SU-DHL-6 (cell line): Measurements from ENCODE around the gene CDH23.

ENCODE experiments used
- CTCF ChIP-seq: fragments of 200-600 bp; sonication (generic); IDR thresholded peaks from one replicate; pipeline ENCODE4 v1.5.1; 2017; ENCODE audit warnings: antibody characterized with exemption, mild to moderate bottlenecking, low read length, moderate library complexity; ENCODE audit not compliant: insufficient read depth, poor library complexity, severe bottlenecking
- EZH2phosphoT487 ChIP-seq: fragments of 200-600 bp; sonication (generic), shearing (Covaris generic); conservative IDR thresholded peaks from 2 replicates; pipeline ENCODE4 v1.6.1; 2018; ENCODE audit warnings: mild to moderate bottlenecking, antibody characterized with exemption, low read length, moderate library complexity, mixed read lengths

DNA sequence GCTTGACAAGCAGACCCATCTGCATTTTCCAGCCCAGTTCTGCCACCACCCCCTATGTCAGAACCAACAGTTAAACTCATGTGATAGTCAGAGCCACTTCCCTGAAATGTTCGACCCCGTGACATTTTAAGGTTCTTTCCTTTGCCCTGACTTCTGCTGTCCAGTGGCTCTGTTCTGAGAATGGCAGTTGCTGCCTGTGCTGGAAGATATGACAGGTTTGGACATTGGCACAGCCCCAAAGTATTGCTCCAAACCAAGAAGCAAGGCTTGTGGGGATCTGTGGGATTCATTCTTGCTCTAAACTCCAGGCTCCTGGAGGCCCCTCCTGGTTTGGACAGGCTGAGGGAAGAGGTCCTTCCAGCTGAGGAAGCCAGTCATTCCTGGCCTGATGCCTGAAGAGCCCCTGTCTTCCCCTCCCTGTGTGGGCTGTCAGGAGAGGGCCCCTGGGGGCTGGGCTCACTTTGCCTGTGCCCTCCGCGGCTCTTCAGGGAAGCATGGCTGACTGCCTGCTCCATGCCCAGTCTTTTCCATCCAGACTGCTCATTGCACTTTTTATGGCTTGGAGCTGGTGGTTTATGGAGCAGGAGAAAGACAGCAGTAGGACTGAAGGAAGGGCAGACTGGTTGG is 138.0 kb downstream of the CDH23 start:
- TF ChIP-seq CTCF, result no peak
- no peak for TF ChIP-seq EZH2phosphoT487
